UCSD-AML1 (cell line): ENCODE results near the gene CS.

Source experiments
- DNase-seq: peaks from one replicate; lab custom pipeline; 2025; ENCODE audit not compliant: unreplicated experiment; lab: John Stamatoyannopoulos, UW

The CS gene

GRCh38 chr12:56253091-56253490, 47.0 kb downstream of the CS start:
- DNase-seq: no peak

GRCh38 chr12:56252649-56253048, 47.5 kb downstream of the CS start:
- no peak for DNase-seq

- no peak for DNase-seq
Measured at GRCh38 chr12:56248711-56249110, 51.4 kb downstream of the CS start.

GRCh38 chr12:56247923-56248322, 52.2 kb downstream of the CS start:
- DNase-seq: no peak

GRCh38 chr12:56244494-56244893, 55.6 kb downstream of the CS start:
- DNase-seq: no peak

GRCh38 chr12:56243731-56244181, 56.4 kb downstream of the CS start:
- DNase-seq: no peak

GRCh38 chr12:56242986-56243385, 57.1 kb downstream of the CS start:
- DNase-seq: no peak

GRCh38 chr12:56241424-56242303, 58.5 kb downstream of the CS start:
- DNase-seq: no peak

GRCh38 chr12:56237552-56237951, 62.6 kb downstream of the CS start:
- no peak for DNase-seq

- DNase-seq: no peak
Measured at GRCh38 chr12:56236985-56237384, 63.1 kb downstream of the CS start.

- no peak for DNase-seq
Measured at GRCh38 chr12:56236091-56236490, 64.0 kb downstream of the CS start.

- no peak for DNase-seq
Measured at GRCh38 chr12:56234746-56235436, 65.2 kb downstream of the CS start.

GRCh38 chr12:56231184-56231582, 68.9 kb downstream of the CS start:
- no peak for DNase-seq

GRCh38 chr12:56230432-56231183, 69.5 kb downstream of the CS start:
- DNase-seq: no peak

GRCh38 chr12:56229916-56230431, 70.2 kb downstream of the CS start, which contains the start of gene SLC39A5:
Gene SLC39A5 (plus strand): TSS chr12:56230051. CDS start chr12:56231275, 1,224 bp downstream.
- DNase-seq: no peak

GRCh38 chr12:56229082-56229481, 71.0 kb downstream of the CS start:
- DNase-seq: no peak

- DNase-seq: no peak
Measured at GRCh38 chr12:56224954-56225353, 75.2 kb downstream of the CS start.

GRCh38 chr12:56224102-56224701, 75.9 kb downstream of the CS start, which contains the start of gene NABP2:
Gene NABP2 (plus strand): TSS chr12:56224342. CDS start chr12:56224857, 515 bp downstream.
- peak; percentile 97 for DNase-seq

- DNase-seq: no peak
Measured at GRCh38 chr12:56223571-56224101, 76.5 kb downstream of the CS start.

GRCh38 chr12:56222531-56222895, 77.6 kb downstream of the CS start:
- DNase-seq: no peak
